H1 (cell line): Measurements from ENCODE around the gene PLEKHB1. TPM values are rescaled to one million over a fixed set of nuclear protein-coding genes. Genes with fewer than 3 reads are reported as not detected.

Experiments used
- CTCF ChIA-PET: fragments of 300-600 bp; sonication (Branson Sonifier 250); formaldehyde crosslinking; loops from one replicate; lab custom pipeline; 2021; ENCODE audit not compliant: partially characterized antibody; lab: Charles Lee
- POLR2A ChIA-PET: fragments of 300-600 bp; sonication (Branson Sonifier 250); formaldehyde crosslinking; loops from one replicate; lab custom pipeline; 2021; ENCODE audit warnings: inconsistent platforms; ENCODE audit not compliant: partially characterized antibody; lab: Charles Lee
- DNase-seq, 2 experiments: peaks; one replicate each; pipeline versions ENCODE4 v3.0.0 to v3.0.0-alpha.2; 2010 to 2022; ENCODE audit warnings: low spot score in 2 of 2, low read depth in 1 of 2, mixed read lengths in 1 of 2
- FAIRE-seq: peaks from 2 replicates; lab custom pipeline; 2011; peaks lifted over from hg19 to GRCh38; lab: Jason Lieb, UNC
- H2AFZ ChIP-seq: 2 replicates; pipeline ENCODE4 v1.8.1; 2012; ENCODE audit warnings: low read length, inconsistent platforms
- H2AK5ac ChIP-seq: 2 replicates; pipeline ENCODE4 v1.6.1; 2013; ENCODE audit warnings: low read depth, low read length
- H2BK120ac ChIP-seq: replicated peaks from 2 replicates; pipeline ENCODE3; 2013; ENCODE audit warnings: low read depth, low read length, inconsistent platforms
- H2BK12ac ChIP-seq: 2 replicates; pipeline ENCODE4 v1.6.1; 2013; ENCODE audit warnings: low read depth, low read length
- H2BK15ac ChIP-seq: 2 replicates; pipeline ENCODE4 v1.6.1; 2013; ENCODE audit warnings: low read length
- H2BK20ac ChIP-seq: 2 replicates; pipeline ENCODE4 v1.6.1; 2013; ENCODE audit warnings: low read length
- H2BK5ac ChIP-seq: 2 replicates; pipeline ENCODE4 v1.6.1; 2013; ENCODE audit warnings: low read depth, low read length
- H3K14ac ChIP-seq: 2 replicates; pipeline ENCODE4 v1.6.1; 2013; ENCODE audit warnings: inconsistent platforms; ENCODE audit not compliant: insufficient read length
- H3K18ac ChIP-seq: 2 replicates; pipeline ENCODE4 v1.6.1; 2013; ENCODE audit warnings: low read length; ENCODE audit errors: extremely low read depth
- H3K23ac ChIP-seq: 2 replicates; pipeline ENCODE4 v1.6.1; 2013; ENCODE audit warnings: inconsistent platforms; ENCODE audit not compliant: insufficient read length
- H3K23me2 ChIP-seq: 2 replicates; pipeline ENCODE4 v1.6.1; 2013; ENCODE audit warnings: low read depth, low read length
- H3K27ac ChIP-seq: 2 replicates; pipeline ENCODE4 v1.6.1; 2011; ENCODE audit warnings: low read depth, low read length, inconsistent platforms
- H3K27me3 ChIP-seq, 4 experiments: replicated peaks in 1 of 4; 1 replicate in 1 of 4; 2 replicates in 3 of 4; pipeline versions ENCODE4 v1.6.1 to v1.8.1; 2011 to 2013; ENCODE audit warnings: low read length in 3 of 4, mild to moderate bottlenecking in 3 of 4, inconsistent platforms in 2 of 4, mixed read lengths in 2 of 4, moderate library complexity in 1 of 4; ENCODE audit not compliant: control insufficient read depth in 3 of 4, insufficient read depth in 3 of 4; ENCODE audit errors: extremely low read depth in 1 of 4
- H3K36me3 ChIP-seq, 4 experiments: 2 replicates each; pipeline versions ENCODE4 v1.6.1 to v1.8.1; 2011 to 2013; ENCODE audit warnings: mild to moderate bottlenecking in 4 of 4, low read length in 3 of 4, moderate library complexity in 2 of 4, control low read depth in 1 of 4, inconsistent platforms in 1 of 4; ENCODE audit not compliant: insufficient read depth in 4 of 4, control insufficient read depth in 2 of 4
- H3K4ac ChIP-seq: replicated peaks from 2 replicates; pipeline ENCODE3; 2013; ENCODE audit warnings: low read length, low read depth, mixed read lengths, inconsistent platforms; ENCODE audit not compliant: insufficient read length
- H3K4me1 ChIP-seq, 4 experiments: replicated peaks in 1 of 4; 1 replicate in 1 of 4; 2 replicates in 3 of 4; pipeline versions ENCODE4 v1.6.1 to v1.8.1; 2011 to 2013; ENCODE audit warnings: low read length in 3 of 4, inconsistent platforms in 2 of 4, mixed read lengths in 1 of 4; ENCODE audit not compliant: insufficient read depth in 4 of 4, control insufficient read depth in 3 of 4
- H3K4me2 ChIP-seq, 2 experiments: 2 replicates each; pipeline versions ENCODE4 v1.6.1 to v1.8.1; 2011 to 2013; ENCODE audit warnings: low read depth in 2 of 2, low read length in 2 of 2, control low read depth in 1 of 2, inconsistent platforms in 1 of 2, mild to moderate bottlenecking in 1 of 2; ENCODE audit not compliant: insufficient read depth in 1 of 2
- H3K4me3 ChIP-seq, 4 experiments: fragments of 200-600, 300-600 bp in 1 of 4; sonication (generic), shearing (Covaris generic), sonication (Bioruptor Twin) in 1 of 4; 2 replicates each; pipeline versions ENCODE4 v1.5.1 to v1.8.1; 2011 to 2016; ENCODE audit warnings: low read length in 4 of 4, low read depth in 3 of 4, control low read depth in 2 of 4, inconsistent platforms in 2 of 4, mild to moderate bottlenecking in 2 of 4, mixed read lengths in 1 of 4, moderate library complexity in 1 of 4; ENCODE audit not compliant: insufficient read depth in 2 of 4; ENCODE audit errors: extremely low read depth in 1 of 4
- H3K56ac ChIP-seq: replicated peaks from 2 replicates; pipeline ENCODE3; 2013; ENCODE audit warnings: low read depth, mild to moderate bottlenecking, mixed read lengths, low read length, inconsistent platforms; ENCODE audit not compliant: insufficient read length
- H3K79me1 ChIP-seq: 2 replicates; pipeline ENCODE4 v1.6.1; 2013; ENCODE audit warnings: low read depth, low read length, control low read depth
- H3K79me2 ChIP-seq, 2 experiments: 2 replicates each; pipeline versions ENCODE4 v1.6.1 to v1.8.1; 2012 to 2013; ENCODE audit warnings: low read length in 2 of 2, mild to moderate bottlenecking in 2 of 2, inconsistent platforms in 1 of 2; ENCODE audit not compliant: insufficient read depth in 2 of 2, control insufficient read depth in 1 of 2
- H3K9ac ChIP-seq, 4 experiments: replicated peaks in 1 of 4; 1 replicate in 1 of 4; 2 replicates in 3 of 4; pipeline versions ENCODE4 v1.6.1 to v1.8.1; 2011 to 2013; ENCODE audit warnings: low read depth in 3 of 4, low read length in 3 of 4, control low read depth in 2 of 4, mild to moderate bottlenecking in 2 of 4, moderate library complexity in 2 of 4, inconsistent platforms in 1 of 4; ENCODE audit errors: extremely low read depth in 1 of 4
- H3K9me3 ChIP-seq, 2 experiments: 2 replicates each; pipeline versions ENCODE4 v1.6.1 to v1.8.1; 2012 to 2013; ENCODE audit warnings: mild to moderate bottlenecking in 2 of 2, moderate library complexity in 2 of 2, control low read depth in 1 of 2, inconsistent platforms in 1 of 2, low read depth in 1 of 2, low read length in 1 of 2, mixed read lengths in 1 of 2; ENCODE audit not compliant: insufficient read depth in 2 of 2
- H4K20me1 ChIP-seq, 2 experiments: replicated peaks in 1 of 2; 2 replicates each; pipeline versions ENCODE3 to v1.8.1; 2011 to 2013; ENCODE audit warnings: inconsistent platforms in 2 of 2, low read length in 2 of 2, mild to moderate bottlenecking in 1 of 2; ENCODE audit not compliant: insufficient read depth in 2 of 2, control insufficient read depth in 1 of 2
- H4K5ac ChIP-seq: 2 replicates; pipeline ENCODE4 v1.6.1; 2013; ENCODE audit warnings: low read length, low read depth, mixed read lengths, inconsistent platforms; ENCODE audit not compliant: insufficient read length
- H4K8ac ChIP-seq: 2 replicates; pipeline ENCODE4 v1.8.0; 2013; ENCODE audit warnings: mild to moderate bottlenecking, moderate library complexity, low read length, inconsistent platforms; ENCODE audit not compliant: insufficient read depth; ENCODE audit errors: extremely low read depth
- H4K91ac ChIP-seq: replicated peaks from 2 replicates; pipeline ENCODE3; 2013; ENCODE audit warnings: low read length, mixed read lengths, inconsistent platforms; ENCODE audit not compliant: insufficient read length
- CREB1 ChIP-seq: IDR thresholded peaks from 2 replicates; pipeline ENCODE4 v1.6.1; 2012; ENCODE audit warnings: inconsistent platforms
- PHF8 ChIP-seq: fragments of 200-600 bp; sonication (generic); conservative IDR thresholded peaks from 2 replicates; pipeline ENCODE4 v1.7.1; 2012; ENCODE audit warnings: low read depth, mild to moderate bottlenecking, inconsistent platforms, low read length, moderate library complexity
- SP1 ChIP-seq: IDR thresholded peaks from 2 replicates; pipeline ENCODE4 v1.6.1; 2011; ENCODE audit warnings: low read depth, low read length
- WGBS, 2 experiments: shearing (Covaris generic) in 1 of 2; methylation state at CpG; one replicate each; pipeline versions ENCODE4 v1.1.6 to v1.1.7; 2013 to 2015; ENCODE audit warnings: low lambda C conversion rate in 2 of 2, mixed read lengths in 2 of 2, inconsistent platforms in 1 of 2, low coverage in 1 of 2, missing lambda C conversion rate in 1 of 2; ENCODE audit not compliant: insufficient replicate concordance in 2 of 2, insufficient coverage in 1 of 2, insufficient read length in 1 of 2; ENCODE audit errors: extremely low coverage in 1 of 2, missing lambda C conversion rate in 1 of 2; 5-methylcytosine and 5-hydroxymethylcytosine counted together
- polyA plus RNA-seq, 7 experiments: library from polyadenylated mRNA; depleted of rRNA in 3 of 7; stranded (reverse) in 5 of 7; unstranded in 2 of 7; fragments of >200 nt in 5 of 7; fragments of 200-250 nt in 2 of 7; gene quantifications; 1 replicate in 5 of 7; 2 replicates in 1 of 7; 4 replicates in 1 of 7; pipeline versions ENCODE4 v1.2.1 to v1.2.3, GENCODE V29; 2011 to 2013; ENCODE audit warnings: missing spikeins in 2 of 7, mixed read lengths in 2 of 7
- total RNA-seq: library from RNA; stranded (reverse); fragmentation: NEBNext Ultra II Directional; extraction: Animal tissue kit (Norgen Biotek cat#: 25700); gene quantifications from 2 replicates; pipeline ENCODE4 v1.2.1, GENCODE V29; 2021
- TF ChIP-seq, protein P1 (sequence below), 3 experiments: IDR thresholded peaks; 1 replicate in 2 of 3; 2 replicates in 1 of 3; pipeline versions ENCODE4 v1.5.1 to v1.6.1; 2011; ENCODE audit warnings: low read length in 3 of 3, mild to moderate bottlenecking in 3 of 3, inconsistent platforms in 2 of 3, low read depth in 1 of 3, moderate library complexity in 1 of 3; ENCODE audit not compliant: insufficient read depth in 1 of 3; ENCODE audit errors: control extremely low read depth in 1 of 3
- TF ChIP-seq, protein P2 (sequence below): IDR thresholded peaks from 2 replicates; pipeline ENCODE4 v1.6.1; 2012; ENCODE audit warnings: inconsistent platforms

PLEKHB1 gene
- total and polyA plus RNA-seq, 2 of the 8 experiments (the other 6 are each of a cell fraction or from before 2014, with no cell fraction given), result 14.8 to 24.5 TPM

DNA sequence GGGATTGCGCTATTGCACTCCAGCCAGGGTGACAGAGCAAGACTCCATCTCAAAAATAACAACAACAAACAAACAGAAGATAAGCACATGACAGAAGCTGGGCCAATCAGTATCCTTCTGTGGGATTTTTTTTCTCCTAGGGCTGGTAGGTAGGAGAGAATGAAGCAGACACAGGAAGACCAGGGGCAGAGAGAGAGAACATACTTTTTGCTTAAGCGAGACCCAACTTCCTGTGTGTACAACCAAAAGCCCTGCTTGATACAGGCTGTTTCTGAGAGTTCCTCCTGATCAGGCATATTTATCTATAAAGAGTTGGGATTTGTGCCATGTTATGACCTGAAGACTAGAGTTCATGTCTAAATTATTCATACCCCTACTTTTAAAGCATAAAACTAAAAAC lies 12.4 kb upstream of the PLEKHB1 start:
- Histone ChIP-seq H4K20me1 (no peaks in the 10 kb centered on the region), H3K79me2 (no peaks in the 10 kb centered on the region), H3K56ac (no peak overlapping the region), H3K23me2 (no peaks in the 10 kb centered on the region; the same call in 1 of the 2 replicates), H3K4me2 (no peak overlapping the region), H3K9ac (no peak overlapping the region), H3K36me3 (no peaks in the 10 kb centered on the region), H3K18ac (no peak overlapping the region), H3K9me3 (no peaks in the 10 kb centered on the region; a peak in 1 of 4 replicates), H3K27me3 (peaks cover 2 to 17% (median 16%) of the 10 kb centered on the region in 4 experiments; a peak in 5 of 7 replicates), H4K91ac (no peak overlapping the region), H3K4ac (no peak overlapping the region), H3K4me3 (no peak overlapping the region), H2BK120ac (no peak overlapping the region), H2AFZ (no peak overlapping the region), H2BK5ac (no peak overlapping the region), H4K5ac (no peak overlapping the region), H3K4me1 (peaks cover 0 to 12% (median 4%) of the 10 kb centered on the region in 4 experiments; a peak in 4 of 7 replicates), H3K14ac (no peak overlapping the region), H2BK12ac (no peak overlapping the region), H3K79me1 (no peaks in the 10 kb centered on the region), H2BK15ac (no peak overlapping the region), H2AK5ac (no peak overlapping the region), H2BK20ac (no peak overlapping the region), H3K27ac (no peak overlapping the region), H4K8ac (no peak overlapping the region), H3K23ac (no peak overlapping the region)
- no peak for FAIRE-seq
- no peak for DNase-seq
- ChIA-PET CTCF (interaction anchor here (26.0 to 30.1 kb wide), 2 partner anchors 2 to 15 kb away, joined by 653 read pairs; partner anchors contain the start of gene PLEKHB1), POLR2A (interaction anchor here (1.1 to 1.3 kb wide), 2 partner anchors 12 to 16 kb away, joined by 3 to 5 read pairs; no protein-coding TSS in a partner anchor)
- WGBS, 2 experiments, result 90% methylated on average over 2 of the region's 2 CpGs; no CpG with 5 or more reads in 1 of the 2 experiments
- TF ChIP-seq SP1 (no peak), PHF8 (no peak), CREB1 (no peak)
- TF ChIP-seq, protein P1, sequence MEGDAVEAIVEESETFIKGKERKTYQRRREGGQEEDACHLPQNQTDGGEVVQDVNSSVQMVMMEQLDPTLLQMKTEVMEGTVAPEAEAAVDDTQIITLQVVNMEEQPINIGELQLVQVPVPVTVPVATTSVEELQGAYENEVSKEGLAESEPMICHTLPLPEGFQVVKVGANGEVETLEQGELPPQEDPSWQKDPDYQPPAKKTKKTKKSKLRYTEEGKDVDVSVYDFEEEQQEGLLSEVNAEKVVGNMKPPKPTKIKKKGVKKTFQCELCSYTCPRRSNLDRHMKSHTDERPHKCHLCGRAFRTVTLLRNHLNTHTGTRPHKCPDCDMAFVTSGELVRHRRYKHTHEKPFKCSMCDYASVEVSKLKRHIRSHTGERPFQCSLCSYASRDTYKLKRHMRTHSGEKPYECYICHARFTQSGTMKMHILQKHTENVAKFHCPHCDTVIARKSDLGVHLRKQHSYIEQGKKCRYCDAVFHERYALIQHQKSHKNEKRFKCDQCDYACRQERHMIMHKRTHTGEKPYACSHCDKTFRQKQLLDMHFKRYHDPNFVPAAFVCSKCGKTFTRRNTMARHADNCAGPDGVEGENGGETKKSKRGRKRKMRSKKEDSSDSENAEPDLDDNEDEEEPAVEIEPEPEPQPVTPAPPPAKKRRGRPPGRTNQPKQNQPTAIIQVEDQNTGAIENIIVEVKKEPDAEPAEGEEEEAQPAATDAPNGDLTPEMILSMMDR (IDR thresholded peaks at IDR 0.05; ENCODE audit: control extremely low read depth in 1 of 3, insufficient read depth in 1 of 3, low read depth in 1 of 3, low read length in 3 of 3), result no peak
- TF ChIP-seq, protein P2, sequence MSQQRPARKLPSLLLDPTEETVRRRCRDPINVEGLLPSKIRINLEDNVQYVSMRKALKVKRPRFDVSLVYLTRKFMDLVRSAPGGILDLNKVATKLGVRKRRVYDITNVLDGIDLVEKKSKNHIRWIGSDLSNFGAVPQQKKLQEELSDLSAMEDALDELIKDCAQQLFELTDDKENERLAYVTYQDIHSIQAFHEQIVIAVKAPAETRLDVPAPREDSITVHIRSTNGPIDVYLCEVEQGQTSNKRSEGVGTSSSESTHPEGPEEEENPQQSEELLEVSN, result no peak
